ENCODE measurements around the gene ESAM. TPM values are rescaled to one million over a fixed set of nuclear protein-coding genes. Genes with fewer than 3 reads are reported as not detected.

Gene ESAM
- total and polyA plus RNA-seq, 10 of the 15 experiments (the other 5 are each of a cell fraction or from before 2014, with no cell fraction given), result 2.7 to 43.6 (median 19.5) TPM

GRCh38 chr11:124737638-124738305 is 24.3 kb downstream of the ESAM start:
- in situ Hi-C loops (cut with MboI), result no loop called here
- no TSS peak for BruUV-seq (replicated peaks)
- peaks cover 10% of the 10 kb centered on the region for H3K4me1 ChIP-seq (ENCODE audit: control insufficient read depth, insufficient read depth, low read length)
- WGBS (ENCODE audit: insufficient coverage, insufficient replicate concordance, low lambda C conversion rate, missing lambda C conversion rate), result 50% methylated on average over 7 of the region's 7 CpGs
- H3K4me3 ChIP-seq, result no peak overlapping the region
- TF ChIP-seq POLR2AphosphoS2 (IDR thresholded peaks at IDR 0.05; ENCODE audit: low read depth, low read length) (no peak), FOXK2 (IDR thresholded peaks at IDR 0.05) (no peak), NBN (IDR thresholded peaks at IDR 0.05) (no peak), ZNF274 (IDR thresholded peaks at IDR 0.05; ENCODE audit: insufficient read depth, insufficient read length) (no peak), HDAC2 (IDR thresholded peaks at IDR 0.05) (no peak), SIX5 (IDR thresholded peaks at IDR 0.05; ENCODE audit: low read depth, low read length, severe bottlenecking) (no peak), ATF7 (IDR thresholded peaks at IDR 0.05; ENCODE audit: low read depth) (no peak), KAT2A (conservative IDR thresholded peaks at IDR 0.05; ENCODE audit: control insufficient read depth, low read depth, low read length) (no peak), ESRRA (IDR thresholded peaks at IDR 0.05; ENCODE audit: low read length) (no peak), HDGF (IDR thresholded peaks at IDR 0.05) (no peak), NRF1 (conservative IDR thresholded peaks at IDR 0.05; ENCODE audit: low read depth, low read length) (no peak), USF2 (IDR thresholded peaks at IDR 0.05; ENCODE audit: borderline replicate concordance, low read depth, low read length) (no peak), RBBP5 (conservative IDR thresholded peaks at IDR 0.05) (no peak), ZBTB40 (IDR thresholded peaks at IDR 0.05; ENCODE audit: borderline replicate concordance) (no peak), JUNB (IDR thresholded peaks at IDR 0.05) (no peak), RFX5 (IDR thresholded peaks at IDR 0.05; ENCODE audit: low read depth, low read length) (no peak), PAX8 (IDR thresholded peaks at IDR 0.05) (no peak), SRF (IDR thresholded peaks at IDR 0.05; ENCODE audit: low read depth in 2 of 2, low read length in 2 of 2) (no peak), IRF5 (IDR thresholded peaks at IDR 0.05; ENCODE audit: borderline replicate concordance) (no peak)
- SMC1A ChIA-PET (ENCODE audit: uncharacterized antibody, unreplicated experiment), result interaction anchor here (1.1 kb wide), 1 partner anchor 26 kb away, joined by 3 read pairs; no protein-coding TSS in a partner anchor
- no peak overlapping the region for H3K9ac ChIP-seq (ENCODE audit: control insufficient read depth, insufficient read depth, low read length)
- FAIRE-seq (no peak), DNase-seq (ENCODE audit: low read depth, low spot score) (no peak), ATAC-seq (no peak)
- POLR2A ChIA-PET, result interaction anchor here (0.9 kb wide), 1 partner anchor 9 kb away, joined by 3 read pairs; no protein-coding TSS in a partner anchor
- H3K27me3 ChIP-seq (replicated peaks in 1 of 2; ENCODE audit: control insufficient read depth in 2 of 2, insufficient read depth in 2 of 2, low read length in 1 of 2), result peaks cover 2 to 3% of the 10 kb centered on the region in 2 experiments; a peak in 1 of 4 replicates
- H3K9me3 ChIP-seq (replicated peaks; ENCODE audit: control insufficient read depth, insufficient read depth, low read length), result no peaks in the 10 kb centered on the region
- no peak overlapping the region for H3K4me2 ChIP-seq (ENCODE audit: control insufficient read depth, insufficient read depth)
- CTCF ChIA-PET, result interaction anchor here (1.0 to 1.7 kb wide), 3 partner anchors 8 to 64 kb away, joined by 3 to 8 read pairs (median 5); partner anchors contain the start of genes SIAE and SPA17
- H3K27ac ChIP-seq (ENCODE audit: control insufficient read depth, insufficient read depth), result no peak overlapping the region
- no peaks in the 10 kb centered on the region for H4K20me1 ChIP-seq (ENCODE audit: control insufficient read depth, insufficient read depth)
- no peaks in the 10 kb centered on the region for H3K36me3 ChIP-seq (ENCODE audit: control insufficient read depth in 2 of 2, insufficient read depth in 2 of 2, low read length in 1 of 2)
- no peak overlapping the region for H2AFZ ChIP-seq (ENCODE audit: control insufficient read depth, low read depth, low read length)
- intact Hi-C loops (cut with micrococcal nuclease; ENCODE audit: unreplicated experiment), result no loop called here
- no peaks in the 10 kb centered on the region for H3K79me2 ChIP-seq (ENCODE audit: control insufficient read depth, insufficient read depth, low read length)
- RAD21 ChIA-PET (ENCODE audit: unreplicated experiment), result interaction anchor here (1.0 kb wide), 1 partner anchor 67 kb away, joined by 3 read pairs; no protein-coding TSS in a partner anchor

All from GM12878 (cell line).